Measurements from ENCODE around the gene KRTAP4-4. TPM values are rescaled to one million over a fixed set of nuclear protein-coding genes. Genes with fewer than 3 reads are reported as not detected.
"Not testable (repeated sequence)": the region's sequence is repeated elsewhere in the genome, so short reads cannot be mapped to it uniquely, and the experiment has no call there.

Gene KRTAP4-4
- total RNA-seq, 1 donor from 2014 or later: not detected

GRCh38 chr17:41148971-41149651, 11.4 kb downstream of the KRTAP4-4 start:
- peak; percentile 14 for DNase-seq (ENCODE audit: low read depth)

- no peak for DNase-seq (ENCODE audit: low read depth)
These were observed 12.9 kb downstream of the KRTAP4-4 start for GRCh38 chr17:41147531-41148204.

GRCh38 chr17:41145261-41145660, 15.3 kb downstream of the KRTAP4-4 start:
- no peak for DNase-seq (ENCODE audit: low read depth)

GRCh38 chr17:41144846-41145245, 15.7 kb downstream of the KRTAP4-4 start:
- DNase-seq (ENCODE audit: low read depth): no peak

GRCh38 chr17:41141361-41141760, 19.2 kb downstream of the KRTAP4-4 start:
- DNase-seq (ENCODE audit: low read depth): no peak

- no peak for DNase-seq (ENCODE audit: low read depth)
These were observed 20.0 kb downstream of the KRTAP4-4 start, which contains the start of gene KRTAP4-6 for GRCh38 chr17:41140360-41141131. KRTAP4-6 (minus strand) TSS chr17:41140544; CDS start chr17:41140487, 57 bp downstream.

GRCh38 chr17:41139865-41140264, 20.7 kb downstream of the KRTAP4-4 start:
- not testable (repeated sequence) for DNase-seq (ENCODE audit: low read depth)

- DNase-seq (ENCODE audit: low read depth): no peak
These were observed 26.4 kb downstream of the KRTAP4-4 start for GRCh38 chr17:41133880-41134735.

- no peak for DNase-seq (ENCODE audit: low read depth)
These were observed 28.6 kb downstream of the KRTAP4-4 start for GRCh38 chr17:41131979-41132378.

GRCh38 chr17:41127371-41127770, 33.2 kb downstream of the KRTAP4-4 start:
- no peak for DNase-seq (ENCODE audit: low read depth)

GRCh38 chr17:41126412-41126811, 34.1 kb downstream of the KRTAP4-4 start:
- no peak for DNase-seq (ENCODE audit: low read depth)

- DNase-seq (ENCODE audit: low read depth): no peak
These were observed 35.5 kb downstream of the KRTAP4-4 start for GRCh38 chr17:41125064-41125463.

- DNase-seq (ENCODE audit: low read depth): not testable (repeated sequence)
These were observed 36.6 kb downstream of the KRTAP4-4 start, which contains the start of gene KRTAP4-12 for GRCh38 chr17:41123991-41124371. KRTAP4-12 (minus strand) TSS chr17:41124182; CDS start chr17:41124122, 60 bp downstream.

GRCh38 chr17:41123292-41123990, 37.1 kb downstream of the KRTAP4-4 start:
- DNase-seq (ENCODE audit: low read depth): not testable (repeated sequence)

- no peak for DNase-seq (ENCODE audit: low read depth)
These were observed 38.8 kb downstream of the KRTAP4-4 start for GRCh38 chr17:41121742-41122141.

GRCh38 chr17:41119696-41120690, 40.6 kb downstream of the KRTAP4-4 start:
- DNase-seq (ENCODE audit: low read depth): not testable (repeated sequence)

- no peak for DNase-seq (ENCODE audit: low read depth)
These were observed 41.8 kb downstream of the KRTAP4-4 start for GRCh38 chr17:41118721-41119120.

GRCh38 chr17:41117846-41118386, 42.6 kb downstream of the KRTAP4-4 start, which contains the start of gene KRTAP4-11:
KRTAP4-11 (minus strand) TSS chr17:41118373; CDS start chr17:41118315, 58 bp downstream.
- not testable (repeated sequence) for DNase-seq (ENCODE audit: low read depth)
